Testis (tissue), 2 donors: ENCODE data around the gene PSAPL1.

Experiments used
- POLR2A ChIP-seq: fragments of 450-650 bp; IDR thresholded peaks from one replicate; pipeline ENCODE4 v1.6.1; 2017; ENCODE audit warnings: antibody characterized with exemption, mild to moderate bottlenecking, moderate library complexity
- TF ChIP-seq, protein P1 (sequence below), 3 experiments: fragments of 450-650 bp in 2 of 3; fragments of 200-600 bp in 1 of 3; sonication (generic) in 1 of 3; IDR thresholded peaks; one replicate each; pipeline ENCODE4 v1.5.1; 2016 to 2019; ENCODE audit warnings: antibody characterized with exemption in 3 of 3, mild to moderate bottlenecking in 2 of 3, moderate library complexity in 1 of 3

DNA sequence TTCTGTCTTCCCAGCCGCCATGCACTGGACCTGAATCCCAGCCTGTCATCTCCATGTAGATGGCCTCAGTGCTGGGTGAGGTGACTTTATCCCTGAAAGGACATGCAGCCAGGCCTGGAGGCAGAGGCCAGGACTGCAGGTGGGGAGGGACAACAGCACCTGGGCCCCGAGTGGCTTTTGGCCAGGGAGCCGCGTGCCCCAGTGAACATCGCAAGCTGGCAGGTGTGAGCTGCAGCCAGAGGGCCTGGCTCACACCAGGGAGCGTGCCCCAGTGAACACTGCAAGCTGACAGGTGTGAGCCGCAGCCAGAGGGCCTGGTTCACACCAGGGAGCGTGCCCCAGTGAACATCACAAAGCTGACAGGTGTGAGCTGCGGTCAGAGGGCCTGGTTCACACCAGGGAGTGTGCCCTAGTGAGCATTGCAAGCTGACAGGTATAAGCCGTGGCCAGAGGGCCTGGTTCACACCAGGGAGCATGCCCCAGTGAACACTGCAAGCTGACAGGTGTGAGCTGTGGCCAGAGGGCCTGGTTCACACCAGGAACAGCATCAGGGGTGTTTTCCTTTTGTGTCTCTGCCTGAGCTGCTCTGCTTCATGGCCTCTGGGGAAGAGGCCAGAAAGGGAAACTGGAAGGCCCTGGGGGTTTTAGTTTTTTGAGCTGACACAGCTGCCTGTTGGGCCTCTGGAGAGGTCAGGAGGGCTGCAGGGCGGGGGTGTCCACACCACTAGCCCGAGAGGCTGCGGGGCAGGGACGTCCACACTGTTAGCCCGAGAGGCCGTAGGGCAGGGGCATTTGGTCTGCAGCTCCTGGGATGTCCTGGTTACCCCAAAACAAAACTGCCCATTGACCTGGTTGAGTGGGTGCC, 22.7 kb upstream of the PSAPL1 start:
- TF ChIP-seq, protein P1, sequence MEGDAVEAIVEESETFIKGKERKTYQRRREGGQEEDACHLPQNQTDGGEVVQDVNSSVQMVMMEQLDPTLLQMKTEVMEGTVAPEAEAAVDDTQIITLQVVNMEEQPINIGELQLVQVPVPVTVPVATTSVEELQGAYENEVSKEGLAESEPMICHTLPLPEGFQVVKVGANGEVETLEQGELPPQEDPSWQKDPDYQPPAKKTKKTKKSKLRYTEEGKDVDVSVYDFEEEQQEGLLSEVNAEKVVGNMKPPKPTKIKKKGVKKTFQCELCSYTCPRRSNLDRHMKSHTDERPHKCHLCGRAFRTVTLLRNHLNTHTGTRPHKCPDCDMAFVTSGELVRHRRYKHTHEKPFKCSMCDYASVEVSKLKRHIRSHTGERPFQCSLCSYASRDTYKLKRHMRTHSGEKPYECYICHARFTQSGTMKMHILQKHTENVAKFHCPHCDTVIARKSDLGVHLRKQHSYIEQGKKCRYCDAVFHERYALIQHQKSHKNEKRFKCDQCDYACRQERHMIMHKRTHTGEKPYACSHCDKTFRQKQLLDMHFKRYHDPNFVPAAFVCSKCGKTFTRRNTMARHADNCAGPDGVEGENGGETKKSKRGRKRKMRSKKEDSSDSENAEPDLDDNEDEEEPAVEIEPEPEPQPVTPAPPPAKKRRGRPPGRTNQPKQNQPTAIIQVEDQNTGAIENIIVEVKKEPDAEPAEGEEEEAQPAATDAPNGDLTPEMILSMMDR (IDR thresholded peaks at IDR 0.05) = no peak
- no peak for TF ChIP-seq POLR2A
